Stimulated activated memory B cell treated with anti-CD40 and anti-IgM and Interleukin-4, amounts not matched to agents 10 μg/mL and 1 μg/mL and 100 μg/mL, for 72 hours (primary cell): ENCODE results near the gene ZBTB40.
A peak's percentile ranks its signal among the peaks of the same experiment; 100 is the strongest.

Experiments
- ATAC-seq: fragments of 150-1000 bp; cut with Tn5 transposase; 2 replicates; pipeline ENCODE4 v1.10.0; 2021
- H3K27ac Mint-ChIP-seq: one replicate; pipeline ENCODE4 v1.8.0; 2022; ENCODE audit warnings: mild to moderate bottlenecking, mixed read lengths
- H3K27me3 Mint-ChIP-seq: one replicate; pipeline ENCODE4 v1.8.0; 2022; ENCODE audit warnings: mixed read lengths
- H3K36me3 Mint-ChIP-seq: one replicate; pipeline ENCODE4 v1.8.0; 2022; ENCODE audit warnings: mixed read lengths
- H3K4me1 Mint-ChIP-seq: one replicate; pipeline ENCODE4 v1.8.0; 2022; ENCODE audit warnings: mixed read lengths
- H3K4me3 Mint-ChIP-seq: one replicate; pipeline ENCODE4 v1.8.0; 2022; ENCODE audit warnings: mild to moderate bottlenecking, moderate library complexity, mixed read lengths
- H3K9me3 Mint-ChIP-seq: one replicate; pipeline ENCODE4 v1.8.0; 2022; ENCODE audit warnings: mixed read lengths

Gene ZBTB40

GRCh38 chr1:22416555-22417454, 34.8 kb upstream of the ZBTB40 start:
- ATAC-seq: peak; percentile 73
- Mint-ChIP-seq H3K27me3 (peaks cover 50% of the 10 kb centered on the region), H3K27ac (no peak overlapping the region), H3K36me3 (no peaks in the 10 kb centered on the region), H3K4me1 (peaks cover 24% of the 10 kb centered on the region), H3K9me3 (no peaks in the 10 kb centered on the region), H3K4me3 (peak overlapping the region; percentile 5)

- peaks cover 24% of the 10 kb centered on the region for H3K4me1 Mint-ChIP-seq
- no peaks in the 10 kb centered on the region for H3K9me3 Mint-ChIP-seq
- H3K36me3 Mint-ChIP-seq: no peaks in the 10 kb centered on the region
- no peak overlapping the region for H3K4me3 Mint-ChIP-seq
- no peak overlapping the region for H3K27ac Mint-ChIP-seq
- peaks cover 56% of the 10 kb centered on the region for H3K27me3 Mint-ChIP-seq
- no peak for ATAC-seq
Observed at GRCh38 chr1:22417466-22417865, 34.2 kb upstream of the ZBTB40 start.

- H3K4me3 Mint-ChIP-seq: no peak overlapping the region
- no peak for ATAC-seq
- H3K27ac Mint-ChIP-seq: no peak overlapping the region
- no peaks in the 10 kb centered on the region for H3K9me3 Mint-ChIP-seq
- H3K36me3 Mint-ChIP-seq: no peaks in the 10 kb centered on the region
- peaks cover 56% of the 10 kb centered on the region for H3K27me3 Mint-ChIP-seq
- peaks cover 24% of the 10 kb centered on the region for H3K4me1 Mint-ChIP-seq
Observed at GRCh38 chr1:22418312-22418711, 33.3 kb upstream of the ZBTB40 start.

- Mint-ChIP-seq H3K27me3 (peaks cover 56% of the 10 kb centered on the region), H3K4me1 (peaks cover 24% of the 10 kb centered on the region), H3K4me3 (no peak overlapping the region), H3K36me3 (no peaks in the 10 kb centered on the region), H3K27ac (no peak overlapping the region), H3K9me3 (no peaks in the 10 kb centered on the region)
- ATAC-seq: no peak
Observed at GRCh38 chr1:22418933-22419382, 32.7 kb upstream of the ZBTB40 start.

- peaks cover 24% of the 10 kb centered on the region for H3K4me1 Mint-ChIP-seq
- peak; percentile 79 for ATAC-seq
- no peak overlapping the region for H3K27ac Mint-ChIP-seq
- no peaks in the 10 kb centered on the region for H3K9me3 Mint-ChIP-seq
- peaks cover 56% of the 10 kb centered on the region for H3K27me3 Mint-ChIP-seq
- no peaks in the 10 kb centered on the region for H3K36me3 Mint-ChIP-seq
- no peak overlapping the region for H3K4me3 Mint-ChIP-seq
Observed at GRCh38 chr1:22420455-22421053, 31.1 kb upstream of the ZBTB40 start.

- no peak for ATAC-seq
- H3K36me3 Mint-ChIP-seq: no peaks in the 10 kb centered on the region
- H3K4me1 Mint-ChIP-seq: peaks cover 7% of the 10 kb centered on the region
- peaks cover 5% of the 10 kb centered on the region for H3K9me3 Mint-ChIP-seq
- no peak overlapping the region for H3K4me3 Mint-ChIP-seq
- no peak overlapping the region for H3K27ac Mint-ChIP-seq
- peaks cover 6% of the 10 kb centered on the region for H3K27me3 Mint-ChIP-seq
Observed at GRCh38 chr1:22426781-22427180, 24.9 kb upstream of the ZBTB40 start.

- Mint-ChIP-seq H3K4me3 (peak overlapping the region; percentile 71), H3K4me1 (peaks cover 12% of the 10 kb centered on the region), H3K36me3 (no peaks in the 10 kb centered on the region), H3K27ac (no peak overlapping the region), H3K9me3 (peaks cover 5% of the 10 kb centered on the region), H3K27me3 (no peaks in the 10 kb centered on the region)
- ATAC-seq: peak; percentile 76
Observed at GRCh38 chr1:22428672-22429071, 23.0 kb upstream of the ZBTB40 start.

- H3K36me3 Mint-ChIP-seq: no peaks in the 10 kb centered on the region
- H3K4me1 Mint-ChIP-seq: peaks cover 12% of the 10 kb centered on the region
- H3K27me3 Mint-ChIP-seq: no peaks in the 10 kb centered on the region
- no peak overlapping the region for H3K4me3 Mint-ChIP-seq
- ATAC-seq: no peak
- H3K9me3 Mint-ChIP-seq: peaks cover 5% of the 10 kb centered on the region
- H3K27ac Mint-ChIP-seq: no peak overlapping the region
Observed at GRCh38 chr1:22431965-22432364, 19.7 kb upstream of the ZBTB40 start.

- H3K27ac Mint-ChIP-seq: no peak overlapping the region
- ATAC-seq: no peak
- H3K27me3 Mint-ChIP-seq: peaks cover 19% of the 10 kb centered on the region
- peaks cover 6% of the 10 kb centered on the region for H3K4me1 Mint-ChIP-seq
- H3K9me3 Mint-ChIP-seq: no peaks in the 10 kb centered on the region
- no peak overlapping the region for H3K4me3 Mint-ChIP-seq
- H3K36me3 Mint-ChIP-seq: no peaks in the 10 kb centered on the region
Observed at GRCh38 chr1:22434717-22435116, 16.9 kb upstream of the ZBTB40 start.

GRCh38 chr1:22436948-22437347, 14.7 kb upstream of the ZBTB40 start:
- peaks cover 8% of the 10 kb centered on the region for H3K9me3 Mint-ChIP-seq
- no peak overlapping the region for H3K27ac Mint-ChIP-seq
- H3K36me3 Mint-ChIP-seq: peaks cover 4% of the 10 kb centered on the region
- peaks cover 3% of the 10 kb centered on the region for H3K4me1 Mint-ChIP-seq
- no peak for ATAC-seq
- H3K4me3 Mint-ChIP-seq: no peak overlapping the region
- H3K27me3 Mint-ChIP-seq: peaks cover 41% of the 10 kb centered on the region

GRCh38 chr1:22437573-22437972, 14.1 kb upstream of the ZBTB40 start:
- no peak for ATAC-seq
- Mint-ChIP-seq H3K4me3 (no peak overlapping the region), H3K36me3 (peaks cover 4% of the 10 kb centered on the region), H3K27me3 (peaks cover 47% of the 10 kb centered on the region), H3K4me1 (no peaks in the 10 kb centered on the region), H3K9me3 (peaks cover 13% of the 10 kb centered on the region), H3K27ac (no peak overlapping the region)

GRCh38 chr1:22440582-22440981, 11.1 kb upstream of the ZBTB40 start:
- Mint-ChIP-seq H3K27ac (no peak overlapping the region), H3K27me3 (peaks cover 61% of the 10 kb centered on the region), H3K4me1 (no peaks in the 10 kb centered on the region), H3K4me3 (no peak overlapping the region), H3K36me3 (peaks cover 4% of the 10 kb centered on the region), H3K9me3 (peaks cover 15% of the 10 kb centered on the region)
- ATAC-seq: no peak

- H3K27me3 Mint-ChIP-seq: peaks cover 61% of the 10 kb centered on the region
- peaks cover 4% of the 10 kb centered on the region for H3K36me3 Mint-ChIP-seq
- no peak for ATAC-seq
- no peak overlapping the region for H3K27ac Mint-ChIP-seq
- H3K4me3 Mint-ChIP-seq: no peak overlapping the region
- H3K4me1 Mint-ChIP-seq: no peaks in the 10 kb centered on the region
- peaks cover 15% of the 10 kb centered on the region for H3K9me3 Mint-ChIP-seq
Observed at GRCh38 chr1:22442212-22442894, 9.3 kb upstream of the ZBTB40 start.

- H3K4me1 Mint-ChIP-seq: no peaks in the 10 kb centered on the region
- peaks cover 4% of the 10 kb centered on the region for H3K36me3 Mint-ChIP-seq
- H3K27me3 Mint-ChIP-seq: peaks cover 54% of the 10 kb centered on the region
- H3K9me3 Mint-ChIP-seq: peaks cover 15% of the 10 kb centered on the region
- no peak overlapping the region for H3K27ac Mint-ChIP-seq
- H3K4me3 Mint-ChIP-seq: no peak overlapping the region
- ATAC-seq: no peak
Observed at GRCh38 chr1:22443332-22443731, 8.3 kb upstream of the ZBTB40 start.

- Mint-ChIP-seq H3K9me3 (peaks cover 15% of the 10 kb centered on the region), H3K4me3 (no peak overlapping the region), H3K27me3 (peaks cover 41% of the 10 kb centered on the region), H3K36me3 (peaks cover 4% of the 10 kb centered on the region), H3K27ac (no peak overlapping the region), H3K4me1 (no peaks in the 10 kb centered on the region)
- ATAC-seq: no peak
Observed at GRCh38 chr1:22444856-22445255, 6.8 kb upstream of the ZBTB40 start.
